HS-5 (cell line): ENCODE results near the gene RTP3.
"Not testable (repeated sequence)": the region's sequence is repeated elsewhere in the genome, so short reads cannot be mapped to it uniquely, and the experiment has no call there.

Experiments used
- DNase-seq: peaks from one replicate; pipeline ENCODE4 v3.0.0-alpha.2; 2012; ENCODE audit warnings: low read depth

Gene RTP3

GRCh38 chr3:46548611-46549010 is 50.8 kb downstream of the RTP3 start:
- not testable (repeated sequence) for DNase-seq

GRCh38 chr3:46549408-46549904 is 51.7 kb downstream of the RTP3 start:
- DNase-seq = no peak

- no peak for DNase-seq
Measured at GRCh38 chr3:46549989-46550388, 52.2 kb downstream of the RTP3 start.
